GM15510 (cell line): ENCODE data around the gene LRRC28.

ENCODE experiments used
- POLR2A ChIP-seq: IDR thresholded peaks from 3 replicates; pipeline ENCODE4 v1.6.1; 2011; ENCODE audit warnings: borderline replicate concordance; ENCODE audit not compliant: insufficient read length; ENCODE audit errors: extremely low read depth

Gene LRRC28

GRCh38 chr15:99273801-99274200 lies 22.5 kb downstream of the LRRC28 start:
- TF ChIP-seq POLR2A: no peak

DNA sequence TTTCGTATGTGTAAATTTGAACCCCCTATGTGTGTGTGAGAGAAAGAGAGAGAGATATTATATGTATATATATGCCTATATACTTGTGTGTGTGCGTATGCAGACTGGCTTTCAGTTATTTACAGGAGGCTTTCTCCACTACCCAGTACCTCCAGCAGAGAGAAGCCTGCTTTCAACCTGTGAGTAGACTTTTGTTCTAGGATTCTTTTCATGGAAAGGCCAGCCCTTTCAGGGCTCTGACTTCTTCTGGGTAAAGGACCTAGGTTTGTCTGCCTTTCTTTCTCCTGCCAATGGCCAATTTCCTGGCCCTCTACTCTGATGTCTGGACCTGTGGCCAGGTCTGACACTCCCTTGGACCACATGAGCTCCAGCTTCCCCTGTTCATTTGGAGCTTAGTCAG lies 23.8 kb downstream of the LRRC28 start:
- TF ChIP-seq POLR2A: no peak

GRCh38 chr15:99275525-99276128 lies 24.3 kb downstream of the LRRC28 start:
- no peak for TF ChIP-seq POLR2A

- TF ChIP-seq POLR2A: no peak
Observed at GRCh38 chr15:99279290-99279689, 28.0 kb downstream of the LRRC28 start.

DNA sequence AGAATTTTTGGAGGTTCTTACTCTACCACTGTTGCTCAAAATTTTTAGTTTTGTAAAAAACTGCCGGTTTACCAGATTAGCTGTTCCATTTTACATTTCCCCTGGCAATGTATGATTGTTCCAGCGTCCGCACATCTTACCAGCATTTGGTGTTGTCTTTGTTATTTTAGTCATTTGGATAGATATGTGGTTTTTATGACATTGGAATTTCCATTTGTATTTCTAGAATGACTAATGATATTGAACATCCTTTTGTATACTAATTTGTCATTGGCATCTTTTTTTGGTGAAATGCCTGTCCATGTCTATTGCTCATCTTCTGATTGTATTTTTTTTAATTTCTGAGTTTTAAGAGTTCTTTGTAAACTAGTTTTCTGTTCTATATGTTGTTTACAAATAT lies 28.5 kb downstream of the LRRC28 start:
- no peak for TF ChIP-seq POLR2A

DNA sequence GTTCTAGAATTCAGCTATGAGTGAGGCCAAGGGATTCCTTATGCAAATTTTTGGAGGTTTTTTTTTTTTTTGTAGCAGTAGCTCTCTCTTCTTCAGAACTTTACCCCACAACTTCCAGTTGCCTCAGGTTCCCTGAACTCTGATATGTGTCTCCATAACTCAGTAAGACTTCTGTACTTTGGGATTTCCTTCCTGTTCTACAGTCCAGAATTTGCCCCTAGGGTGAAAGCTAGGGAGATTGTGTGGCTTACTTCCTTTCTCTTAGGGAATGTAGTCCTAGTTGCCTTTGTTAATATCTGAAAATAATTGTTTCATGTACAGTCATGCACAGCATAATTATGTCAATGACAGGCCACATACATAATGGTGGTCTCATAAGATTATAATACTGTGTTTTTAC lies 30.8 kb downstream of the LRRC28 start:
- TF ChIP-seq POLR2A: no peak

- TF ChIP-seq POLR2A: no peak
Observed at GRCh38 chr15:99282586-99282985, 31.3 kb downstream of the LRRC28 start.

DNA sequence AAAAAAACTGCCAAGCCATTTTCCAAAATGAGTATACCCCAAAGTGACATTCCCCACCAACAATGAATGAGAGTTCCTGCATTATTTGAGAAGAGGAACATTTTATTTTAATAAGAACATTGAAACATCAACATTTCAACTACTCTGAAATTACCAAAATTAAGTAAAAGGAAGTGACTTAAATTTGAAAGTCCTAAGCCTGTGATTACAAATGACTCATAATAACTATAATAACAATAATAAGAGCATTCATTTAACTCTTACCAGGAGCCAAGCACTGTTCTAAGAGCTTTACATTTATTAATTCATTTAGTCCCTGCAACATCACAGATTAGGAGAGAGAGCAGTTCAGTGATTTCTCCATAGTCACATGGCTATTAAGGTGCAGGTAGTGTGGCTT lies 32.4 kb downstream of the LRRC28 start:
- TF ChIP-seq POLR2A: no peak

DNA sequence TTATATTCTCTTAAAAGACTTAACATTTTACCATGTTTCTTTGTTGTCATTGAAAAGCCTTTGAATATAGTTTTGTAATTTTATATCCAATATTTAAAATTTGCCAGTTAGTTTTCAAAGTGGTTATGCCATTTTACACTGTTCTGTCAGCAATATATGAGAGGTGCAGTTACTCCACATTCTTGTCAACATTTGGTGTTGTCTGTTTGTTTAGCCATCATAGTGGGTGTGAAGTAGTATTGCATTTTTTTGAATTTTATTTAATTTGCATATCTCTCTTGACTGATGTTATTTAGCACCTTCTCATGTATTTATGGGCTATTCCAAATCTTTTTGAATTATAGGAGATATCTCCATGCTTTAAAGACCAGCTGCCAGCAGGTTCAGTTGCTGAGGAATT lies 40.4 kb downstream of the LRRC28 start:
- no peak for TF ChIP-seq POLR2A

DNA sequence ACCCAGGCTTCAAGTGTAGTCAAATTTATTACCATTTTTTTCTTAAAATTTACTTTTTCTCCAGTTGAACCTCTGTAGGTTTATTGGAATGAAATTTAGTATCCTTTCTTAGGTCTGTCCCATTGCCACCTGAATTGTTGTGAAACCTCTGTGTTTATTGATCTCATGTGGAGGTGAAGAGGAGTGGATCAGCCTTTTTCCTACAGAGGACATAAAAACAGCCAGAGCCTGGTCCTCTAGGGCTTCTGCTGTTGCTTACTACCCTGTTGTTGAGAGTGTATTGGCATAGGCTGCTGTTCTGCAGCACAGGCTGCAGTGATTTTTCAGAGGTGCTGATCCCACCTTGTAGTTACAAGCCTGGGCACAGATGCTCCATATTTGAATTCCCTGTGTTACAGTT lies 44.6 kb downstream of the LRRC28 start:
- TF ChIP-seq POLR2A: no peak

DNA sequence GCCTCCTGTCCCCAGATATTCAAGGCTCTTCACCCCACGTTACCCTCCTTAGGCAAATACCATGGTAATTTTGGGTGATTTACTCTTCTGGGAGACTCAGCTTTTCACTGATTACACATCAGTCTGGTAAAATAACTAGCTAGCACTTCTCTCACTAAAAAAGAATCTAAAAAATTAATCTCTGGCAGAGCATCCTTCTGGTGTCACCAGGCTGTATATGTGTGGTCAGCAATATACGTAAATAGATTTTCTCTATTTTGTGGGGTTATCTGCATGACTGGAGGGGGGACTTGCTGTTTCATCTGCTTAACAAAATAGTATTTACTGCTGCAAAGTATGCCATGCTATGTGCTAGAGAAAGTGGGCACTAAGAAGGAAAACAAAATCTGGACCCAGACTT lies 45.1 kb downstream of the LRRC28 start:
- TF ChIP-seq POLR2A: no peak

GRCh38 chr15:99303907-99304306 lies 52.6 kb downstream of the LRRC28 start:
- TF ChIP-seq POLR2A: no peak

DNA sequence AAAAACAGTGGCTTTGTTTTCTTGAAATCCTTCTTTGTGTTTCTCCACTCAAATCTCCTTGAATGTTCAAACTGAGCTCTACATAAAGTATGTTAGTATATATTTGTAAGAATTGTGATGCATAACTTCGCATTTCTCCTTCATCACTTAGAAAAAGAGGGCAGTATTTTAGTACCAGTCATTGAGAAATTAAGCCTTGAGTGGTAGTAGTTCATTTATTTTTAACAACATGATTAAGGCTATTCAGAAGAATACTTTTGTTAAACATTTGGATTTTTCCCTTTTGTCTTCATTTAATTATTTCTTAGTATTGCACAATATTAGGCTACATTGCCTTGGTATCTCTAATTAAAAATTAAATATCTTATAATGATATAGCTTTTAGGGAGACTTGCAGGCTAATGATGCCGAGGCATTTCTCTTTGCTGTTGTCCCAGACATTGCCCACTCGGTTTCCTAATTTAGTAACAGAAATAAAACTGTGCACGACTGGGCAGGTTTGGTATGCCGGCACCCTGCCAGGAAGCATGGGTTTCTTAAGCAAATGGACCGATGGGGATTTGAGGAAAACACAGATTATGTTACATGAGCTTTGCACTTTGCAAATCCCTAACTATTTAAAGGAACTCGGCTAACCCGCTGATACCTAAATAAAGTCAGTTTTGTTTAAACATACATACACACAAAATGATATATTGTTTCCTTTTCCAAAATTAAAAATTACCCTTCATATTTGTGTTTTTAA lies 54.7 kb downstream of the LRRC28 start:
- no peak for TF ChIP-seq POLR2A

DNA sequence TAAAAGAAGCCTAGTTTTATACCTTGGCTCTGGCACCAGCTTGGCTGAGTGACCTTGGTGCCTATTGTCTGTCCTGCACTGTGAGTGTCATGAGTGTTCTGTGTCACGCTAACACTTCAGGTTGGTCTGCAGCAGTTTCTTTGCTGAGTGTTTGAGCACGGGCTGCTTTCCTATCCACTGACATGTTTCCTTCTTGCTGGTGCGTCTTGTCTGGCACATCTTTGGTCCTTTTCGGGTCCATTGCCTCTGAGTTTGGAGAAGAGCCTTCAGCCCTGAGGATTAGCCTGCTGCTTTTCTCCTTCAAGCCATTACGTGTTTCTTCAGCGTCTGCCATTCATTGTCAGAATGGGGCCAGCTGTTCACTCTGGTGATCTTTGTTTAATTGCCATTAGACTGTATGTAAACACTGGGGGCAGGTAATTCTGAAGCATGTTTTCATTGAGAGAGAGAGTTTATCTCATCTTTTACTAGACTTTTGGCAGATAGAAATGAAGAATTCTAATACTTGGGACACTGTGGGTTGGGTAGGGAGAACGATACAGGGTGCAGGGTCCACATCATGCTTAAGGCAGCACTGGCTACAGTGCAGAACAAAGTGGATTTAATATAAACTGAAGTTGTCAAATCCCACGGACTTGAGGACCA lies 55.5 kb downstream of the LRRC28 start:
- no peak for TF ChIP-seq POLR2A

- TF ChIP-seq POLR2A: no peak
Observed at GRCh38 chr15:99307735-99308134, 56.5 kb downstream of the LRRC28 start.

GRCh38 chr15:99310745-99311144 lies 59.5 kb downstream of the LRRC28 start:
- TF ChIP-seq POLR2A: no peak
